Brain pericyte (primary cell): ENCODE data around the gene CHPF.

Source experiments
- DNase-seq: peaks from one replicate; pipeline ENCODE4 v3.0.0-alpha.2; 2012; ENCODE audit warnings: low read depth, low spot score

CHPF gene

DNA sequence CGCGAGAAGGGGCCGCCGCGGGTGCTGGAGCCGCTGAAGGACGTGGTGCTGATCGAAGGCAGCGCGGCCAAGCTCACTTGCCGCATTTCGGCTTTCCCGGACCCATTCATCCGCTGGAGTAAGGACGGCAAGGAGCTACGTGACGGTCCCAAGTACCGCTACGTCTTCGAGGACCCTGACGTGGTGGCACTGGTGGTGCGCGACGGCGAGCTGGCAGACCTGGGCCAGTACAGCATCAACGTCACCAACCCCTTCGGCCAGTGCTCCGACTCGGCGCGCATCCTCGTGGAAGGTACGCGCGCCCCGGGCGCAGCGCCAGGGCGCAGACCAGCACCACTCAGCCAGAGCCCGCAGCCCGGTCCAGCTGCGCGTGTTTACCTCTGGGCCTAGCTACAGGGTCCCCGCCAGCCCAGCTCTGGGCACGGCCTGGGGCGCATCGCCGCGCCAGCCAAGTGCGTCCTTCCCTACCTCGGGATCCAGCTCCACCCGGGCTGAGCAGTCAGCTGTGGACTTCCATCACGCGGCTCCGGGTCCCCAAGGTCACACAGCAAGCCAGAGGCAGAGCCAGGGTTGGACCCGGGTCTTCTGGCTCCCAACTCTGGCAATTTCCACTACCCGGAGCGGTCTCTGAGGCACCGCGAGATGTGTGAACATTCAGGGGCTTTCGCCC, 46.6 kb downstream of the CHPF start:
- DNase-seq, result no peak

DNA sequence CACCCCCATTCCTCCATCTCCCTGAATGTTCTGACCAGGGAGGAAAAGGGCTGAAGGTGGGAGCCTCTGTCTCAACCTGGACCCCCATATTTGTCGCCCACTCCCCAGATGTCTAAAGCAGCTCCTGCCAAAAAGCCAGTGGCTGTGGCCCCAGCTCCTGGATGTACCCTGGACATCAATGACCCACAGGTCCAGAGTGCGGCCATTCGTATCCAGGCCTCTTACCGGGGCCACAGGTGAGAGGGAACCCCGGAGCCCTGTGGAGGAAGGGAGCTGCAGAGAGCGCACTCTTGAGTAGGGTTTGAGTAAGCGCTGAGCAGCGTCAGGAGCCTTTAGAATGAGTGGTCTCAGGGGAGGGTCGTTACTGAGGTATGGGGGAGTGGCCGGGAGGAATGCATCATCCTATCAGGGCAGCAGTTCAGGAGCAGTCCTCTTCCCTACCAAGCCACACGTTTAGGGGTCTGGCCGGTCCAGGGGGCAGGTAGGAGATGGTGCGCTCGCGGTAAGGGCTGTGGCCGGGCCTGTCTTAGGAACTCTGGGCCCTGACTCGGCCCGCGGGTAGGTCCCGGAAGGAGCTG, 47.3 kb downstream of the CHPF start:
- no peak for DNase-seq

GRCh38 chr2:219495531-219496122, 48.0 kb downstream of the CHPF start:
- DNase-seq, result no peak

GRCh38 chr2:219494952-219495530, 48.6 kb downstream of the CHPF start:
- DNase-seq, result no peak

DNA sequence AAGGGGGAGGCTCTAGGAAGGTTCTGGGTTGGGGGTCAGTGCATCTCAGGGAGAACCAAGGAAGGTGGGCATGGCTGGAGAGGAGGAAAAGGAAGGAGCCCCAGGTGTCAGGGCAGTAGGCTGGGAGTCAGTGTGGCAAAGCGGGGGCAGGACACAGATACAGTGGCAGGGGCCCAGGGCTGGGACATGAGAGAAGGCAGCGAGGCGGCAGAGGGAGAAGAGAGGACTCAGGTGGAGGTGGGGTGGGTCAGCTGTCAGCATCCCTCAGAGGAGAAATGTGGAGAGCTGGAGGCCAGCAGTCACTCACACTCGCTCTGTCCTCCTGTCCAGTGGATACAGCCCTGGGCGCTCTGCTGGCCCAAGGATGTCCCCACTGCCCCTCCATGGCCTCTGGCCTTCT, 50.5 kb downstream of the CHPF start:
- no peak for DNase-seq

- DNase-seq, result no peak
Observed at GRCh38 chr2:219492575-219492974, 51.0 kb downstream of the CHPF start.

- no peak for DNase-seq
Observed at GRCh38 chr2:219491278-219491963, 52.2 kb downstream of the CHPF start.

DNA sequence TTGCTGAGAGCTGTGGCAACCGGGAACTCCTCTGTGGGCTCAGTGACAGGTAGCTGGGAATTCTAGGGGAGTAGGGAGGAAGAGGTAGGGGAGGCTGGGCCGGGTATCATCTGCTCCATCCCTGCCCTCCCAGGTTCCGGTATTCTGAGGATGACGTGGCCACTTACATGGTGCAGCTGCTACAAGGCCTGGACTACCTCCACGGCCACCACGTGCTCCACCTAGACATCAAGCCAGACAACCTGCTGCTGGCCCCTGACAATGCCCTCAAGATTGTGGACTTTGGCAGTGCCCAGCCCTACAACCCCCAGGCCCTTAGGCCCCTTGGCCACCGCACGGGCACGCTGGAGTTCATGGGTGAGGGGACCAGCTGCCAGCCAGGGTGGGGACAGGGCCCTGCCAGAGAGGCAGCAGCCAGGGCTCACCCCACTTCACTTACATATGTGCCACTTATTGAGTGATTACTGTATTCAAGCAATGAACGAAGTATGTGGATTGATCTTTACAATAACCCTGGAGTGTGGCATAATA, 52.9 kb downstream of the CHPF start:
- DNase-seq, result no peak

- DNase-seq, result no peak
Observed at GRCh38 chr2:219490186-219490585, 53.4 kb downstream of the CHPF start.

DNA sequence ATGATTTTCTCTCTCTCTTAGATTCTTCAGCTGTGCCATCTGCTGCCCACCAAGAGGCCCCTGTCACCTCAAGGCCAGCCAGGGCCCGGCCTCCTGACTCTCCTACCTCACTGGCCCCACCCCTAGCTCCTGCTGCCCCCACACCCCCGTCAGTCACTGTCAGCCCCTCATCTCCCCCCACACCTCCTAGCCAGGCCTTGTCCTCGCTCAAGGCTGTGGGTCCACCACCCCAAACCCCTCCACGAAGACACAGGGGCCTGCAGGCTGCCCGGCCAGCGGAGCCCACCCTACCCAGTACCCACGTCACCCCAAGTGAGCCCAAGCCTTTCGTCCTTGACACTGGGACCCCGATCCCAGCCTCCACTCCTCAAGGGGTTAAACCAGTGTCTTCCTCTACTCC, 54.3 kb downstream of the CHPF start:
- DNase-seq, result no peak
